ENCODE results near the gene LUC7L.

LUC7L gene

GRCh38 chr16:259814-260253 is 30.6 kb upstream of the LUC7L start:
- TF ChIP-seq SIN3A (IDR thresholded peaks at IDR 0.05; ENCODE audit: borderline replicate concordance, insufficient read depth, low read length) = no peak
- TF ChIP-seq REST (IDR thresholded peaks at IDR 0.05; ENCODE audit: insufficient read depth in 1 of 2, low read depth in 2 of 2, low read length in 2 of 2) = no peak
- TF ChIP-seq TAF1 (IDR thresholded peaks at IDR 0.05; ENCODE audit: borderline replicate concordance, insufficient read depth, low read length) = no peak
- no peak for TF ChIP-seq FOXP2 (optimal IDR thresholded peaks at IDR 0.05; ENCODE audit: borderline replicate concordance, extremely low read depth, extremely low read length, insufficient read depth)
- no peak for TF ChIP-seq POLR2AphosphoS5 (IDR thresholded peaks at IDR 0.05; ENCODE audit: low read depth, low read length)

- TF ChIP-seq SIN3A (IDR thresholded peaks at IDR 0.05; ENCODE audit: borderline replicate concordance, insufficient read depth, low read length) = no peak
- no peak for TF ChIP-seq POLR2AphosphoS5 (IDR thresholded peaks at IDR 0.05; ENCODE audit: low read depth, low read length)
- no peak for TF ChIP-seq REST (IDR thresholded peaks at IDR 0.05; ENCODE audit: insufficient read depth in 1 of 2, low read depth in 2 of 2, low read length in 2 of 2)
- no peak for TF ChIP-seq FOXP2 (optimal IDR thresholded peaks at IDR 0.05; ENCODE audit: borderline replicate concordance, extremely low read depth, extremely low read length, insufficient read depth)
- TF ChIP-seq TAF1 (IDR thresholded peaks at IDR 0.05; ENCODE audit: borderline replicate concordance, insufficient read depth, low read length) = no peak
Measured at GRCh38 chr16:259226-259625, 30.0 kb upstream of the LUC7L start.

GRCh38 chr16:255183-255582 is 25.9 kb upstream of the LUC7L start:
- TF ChIP-seq POLR2AphosphoS5 (IDR thresholded peaks at IDR 0.05; ENCODE audit: low read depth, low read length) (no peak), TAF1 (IDR thresholded peaks at IDR 0.05; ENCODE audit: borderline replicate concordance, insufficient read depth, low read length) (no peak), SIN3A (IDR thresholded peaks at IDR 0.05; ENCODE audit: borderline replicate concordance, insufficient read depth, low read length) (no peak), REST (IDR thresholded peaks at IDR 0.05; ENCODE audit: insufficient read depth in 1 of 2, low read depth in 2 of 2, low read length in 2 of 2) (no peak), FOXP2 (optimal IDR thresholded peaks at IDR 0.05; ENCODE audit: borderline replicate concordance, extremely low read depth, extremely low read length, insufficient read depth) (no peak)

- TF ChIP-seq FOXP2 (optimal IDR thresholded peaks at IDR 0.05; ENCODE audit: borderline replicate concordance, extremely low read depth, extremely low read length, insufficient read depth) = no peak
- TF ChIP-seq TAF1 (IDR thresholded peaks at IDR 0.05; ENCODE audit: borderline replicate concordance, insufficient read depth, low read length) = no peak
- TF ChIP-seq POLR2AphosphoS5 (IDR thresholded peaks at IDR 0.05; ENCODE audit: low read depth, low read length) = no peak
- TF ChIP-seq REST (IDR thresholded peaks at IDR 0.05; ENCODE audit: insufficient read depth in 1 of 2, low read depth in 2 of 2, low read length in 2 of 2) = no peak
- no peak for TF ChIP-seq SIN3A (IDR thresholded peaks at IDR 0.05; ENCODE audit: borderline replicate concordance, insufficient read depth, low read length)
Measured at GRCh38 chr16:254461-254860, 25.2 kb upstream of the LUC7L start.

- TF ChIP-seq TAF1 (IDR thresholded peaks at IDR 0.05; ENCODE audit: borderline replicate concordance, insufficient read depth, low read length) (no peak), FOXP2 (optimal IDR thresholded peaks at IDR 0.05; ENCODE audit: borderline replicate concordance, extremely low read depth, extremely low read length, insufficient read depth) (no peak), SIN3A (IDR thresholded peaks at IDR 0.05; ENCODE audit: borderline replicate concordance, insufficient read depth, low read length) (no peak)
Measured at GRCh38 chr16:253833-254232, 24.6 kb upstream of the LUC7L start.
